CD4-positive, alpha-beta T cell treated with Interleukin-15 for 1 hour (primary cell): ENCODE measurements around the gene AOX1.
"Not testable (repeated sequence)": the region's sequence is repeated elsewhere in the genome, so short reads cannot be mapped to it uniquely, and the experiment has no call there.

Experiments used
- DNase-seq: peaks from one replicate; pipeline ENCODE4 v3.0.0-alpha.2; 2020

Gene AOX1

GRCh38 chr2:200631287-200631686 is 45.5 kb downstream of the AOX1 start:
- DNase-seq = no peak

- no peak for DNase-seq
Measured at GRCh38 chr2:200634231-200634964, 48.6 kb downstream of the AOX1 start.

GRCh38 chr2:200635251-200635650 is 49.4 kb downstream of the AOX1 start:
- DNase-seq = no peak

- no peak for DNase-seq
Measured at GRCh38 chr2:200637901-200638300, 52.1 kb downstream of the AOX1 start.

- DNase-seq = no peak
Measured at GRCh38 chr2:200640176-200640575, 54.4 kb downstream of the AOX1 start.

- no peak for DNase-seq
Measured at GRCh38 chr2:200640901-200641300, 55.1 kb downstream of the AOX1 start.

GRCh38 chr2:200648518-200649281 is 62.9 kb downstream of the AOX1 start:
- DNase-seq = not testable (repeated sequence)

GRCh38 chr2:200649724-200650123 is 63.9 kb downstream of the AOX1 start:
- no peak for DNase-seq

- no peak for DNase-seq
Measured at GRCh38 chr2:200650195-200650594, 64.4 kb downstream of the AOX1 start.

GRCh38 chr2:200652158-200652557 is 66.3 kb downstream of the AOX1 start:
- no peak for DNase-seq

GRCh38 chr2:200653021-200653420 is 67.2 kb downstream of the AOX1 start:
- no peak for DNase-seq

- DNase-seq = no peak
Measured at GRCh38 chr2:200654823-200655222, 69.0 kb downstream of the AOX1 start.

GRCh38 chr2:200655918-200656580 is 70.2 kb downstream of the AOX1 start:
- DNase-seq = no peak

GRCh38 chr2:200658278-200658864 is 72.6 kb downstream of the AOX1 start:
- no peak for DNase-seq

GRCh38 chr2:200659410-200659809 is 73.6 kb downstream of the AOX1 start:
- DNase-seq = no peak

- DNase-seq = no peak
Measured at GRCh38 chr2:200661477-200661876, 75.7 kb downstream of the AOX1 start.

GRCh38 chr2:200662727-200663126 is 76.9 kb downstream of the AOX1 start:
- no peak for DNase-seq

- no peak for DNase-seq
Measured at GRCh38 chr2:200664770-200665494, 79.1 kb downstream of the AOX1 start.

GRCh38 chr2:200665626-200666453 is 80.0 kb downstream of the AOX1 start:
- DNase-seq = no peak

- DNase-seq = no peak
Measured at GRCh38 chr2:200667413-200667812, 81.6 kb downstream of the AOX1 start.

GRCh38 chr2:200668478-200668877 is 82.7 kb downstream of the AOX1 start:
- DNase-seq = no peak

- DNase-seq = no peak
Measured at GRCh38 chr2:200669308-200669707, 83.5 kb downstream of the AOX1 start.
